B cell (primary cell): Measurements from ENCODE around the gene CPE. TPM values are rescaled to one million over a fixed set of nuclear protein-coding genes. Genes with fewer than 3 reads are reported as not detected.

Experiments
- ATAC-seq: fragments of 200-7000 bp; cut with Tn5 transposase; one replicate; pipeline ENCODE4 v1.10.0; 2021; ENCODE audit warnings: low read depth, mild to moderate bottlenecking, moderate number of reproducible peaks, moderate library complexity
- CTCF ChIA-PET: fragments of 350-600 bp; sonication (Branson Sonifier 250); formaldehyde crosslinking; loops from one replicate; lab custom pipeline; 2021; ENCODE audit warnings: antibody characterized with exemption, inconsistent platforms; lab: Charles Lee
- POLR2A ChIA-PET: fragments of 350-600 bp; sonication (Branson Sonifier 250); formaldehyde crosslinking; loops from one replicate; lab custom pipeline; 2021; ENCODE audit warnings: antibody characterized with exemption; lab: Charles Lee
- DNase-seq: peaks from one replicate; pipeline ENCODE4 v3.0.0; 2013
- H2AFZ ChIP-seq: 2 replicates; pipeline ENCODE4 v1.6.1; 2012; ENCODE audit warnings: mild to moderate bottlenecking, low read depth, low read length; ENCODE audit not compliant: insufficient read depth, poor library complexity, severe bottlenecking
- H3K27ac ChIP-seq, 2 donors: 1 replicate in 1 of 2; 2 replicates in 1 of 2; pipeline ENCODE4 v1.5.1; 2012 to 2013; ENCODE audit warnings: low read length in 2 of 2, mild to moderate bottlenecking in 2 of 2, moderate library complexity in 1 of 2
- H3K27me3 ChIP-seq, 4 experiments: fragments of 200-600 bp in 1 of 4; sonication (generic) in 1 of 4; replicated peaks in 1 of 4; 1 replicate in 2 of 4; 2 replicates in 2 of 4; pipeline versions ENCODE4 v1.6.1 to v1.7.0; 2013 to 2016; ENCODE audit warnings: low read length in 3 of 4, mild to moderate bottlenecking in 2 of 4, mixed read lengths in 1 of 4, moderate library complexity in 1 of 4; ENCODE audit not compliant: insufficient read depth in 4 of 4, control insufficient read depth in 3 of 4; ENCODE audit errors: control extremely low read depth in 1 of 4
- H3K36me3 ChIP-seq, 2 experiments: replicated peaks in 1 of 2; 1 replicate in 1 of 2; 2 replicates in 1 of 2; pipeline versions ENCODE4 v1.6.1 to v1.7.1; 2013; ENCODE audit warnings: low read length in 1 of 2; ENCODE audit not compliant: insufficient read depth in 2 of 2, control insufficient read depth in 1 of 2; ENCODE audit errors: control extremely low read depth in 1 of 2, extremely low read depth in 1 of 2
- H3K4me1 ChIP-seq, 2 donors: fragments of 200-600 bp in 1 of 2; sonication (generic) in 1 of 2; 1 replicate in 1 of 2; 2 replicates in 1 of 2; pipeline versions ENCODE4 v1.5.1 to v1.6.1; 2013 to 2017; ENCODE audit warnings: low read length in 2 of 2; ENCODE audit not compliant: control insufficient read depth in 2 of 2, insufficient read depth in 2 of 2
- H3K4me2 ChIP-seq: replicated peaks from 2 replicates; pipeline ENCODE3; 2012; ENCODE audit warnings: mild to moderate bottlenecking, low read depth, low read length; ENCODE audit not compliant: poor library complexity, severe bottlenecking
- H3K4me3 ChIP-seq, 5 experiments: fragments of 200-600 bp in 1 of 5; sonication (generic) in 1 of 5; 1 replicate in 3 of 5; 2 replicates in 2 of 5; pipeline versions ENCODE4 v1.5.1 to v1.7.0; 2011 to 2016; ENCODE audit warnings: low read length in 4 of 5, mild to moderate bottlenecking in 4 of 5, low read depth in 2 of 5, control low read depth in 1 of 5, moderate library complexity in 1 of 5; ENCODE audit not compliant: insufficient read depth in 1 of 5; ENCODE audit errors: control extremely low read depth in 1 of 5, extremely low read depth in 1 of 5
- H3K79me2 ChIP-seq: fragments of 200-600 bp; sonication (generic); one replicate; pipeline ENCODE4 v1.6.0; 2016; ENCODE audit warnings: low read length; ENCODE audit not compliant: control insufficient read depth, insufficient read depth
- H3K9ac ChIP-seq: fragments of 200-600 bp; sonication (generic); 2 replicates; pipeline ENCODE4 v1.6.1; 2017; ENCODE audit warnings: mild to moderate bottlenecking, low read length, moderate library complexity
- H3K9me3 ChIP-seq, 3 donors: one replicate each; pipeline versions ENCODE4 v1.6.1 to v1.7.1; 2013; ENCODE audit warnings: low read length in 2 of 3; ENCODE audit not compliant: control insufficient read depth in 2 of 3, insufficient read depth in 1 of 3; ENCODE audit errors: control extremely low read depth in 1 of 3
- H4K20me1 ChIP-seq: 2 replicates; pipeline ENCODE4 v1.6.0; 2012; ENCODE audit warnings: mild to moderate bottlenecking, low read length; ENCODE audit not compliant: insufficient read depth, control insufficient read depth, poor library complexity, severe bottlenecking
- H3K27ac Mint-ChIP-seq: one replicate; pipeline ENCODE4 v1.8.0; 2021; ENCODE audit warnings: mixed read lengths
- H3K27me3 Mint-ChIP-seq: one replicate; pipeline ENCODE4 v1.8.0; 2021; ENCODE audit warnings: mixed read lengths
- H3K4me1 Mint-ChIP-seq: one replicate; pipeline ENCODE4 v1.8.0; 2021; ENCODE audit warnings: mixed read lengths
- H3K4me3 Mint-ChIP-seq: one replicate; pipeline ENCODE4 v1.8.0; 2021; ENCODE audit warnings: mixed read lengths
- H3K9me3 Mint-ChIP-seq: one replicate; pipeline ENCODE4 v1.8.0; 2022; ENCODE audit warnings: mixed read lengths; ENCODE audit not compliant: insufficient read depth
- EZH2 ChIP-seq: IDR thresholded peaks from 2 replicates; pipeline ENCODE4 v1.6.1; 2012; ENCODE audit warnings: borderline replicate concordance, low read depth, mild to moderate bottlenecking, moderate library complexity, low read length; ENCODE audit not compliant: insufficient read depth, poor library complexity, severe bottlenecking
- WGBS: methylation state at CpG from one replicate; pipeline ENCODE4 v1.1.5; 2013; ENCODE audit warnings: missing lambda C conversion rate; ENCODE audit not compliant: insufficient coverage; 5-methylcytosine and 5-hydroxymethylcytosine counted together
- intact Hi-C: fragments of 100-400 bp; cut with micrococcal nuclease; formaldehyde crosslinking; loops from one replicate; pipeline ENCODE4 v1.10.0; 2022
- polyA plus RNA-seq: library from polyadenylated mRNA; depleted of rRNA; stranded (reverse); fragments of >200 nt; gene quantifications from 2 replicates; pipeline ENCODE4 v1.2.3, GENCODE V29; 2012
- total RNA-seq, 2 donors: library from RNA; stranded (reverse); fragments of 120-200 nt in 1 of 2; gene quantifications; 1 replicate in 1 of 2; 2 replicates in 1 of 2; pipeline versions ENCODE4 v1.2.3 to v1.2.4, GENCODE V29; 2013 to 2022
- TF ChIP-seq, protein P1 (sequence below): fragments of 200-600 bp; IDR thresholded peaks from one replicate; pipeline ENCODE4 v1.8.0; 2022; ENCODE audit warnings: antibody characterized with exemption, mild to moderate bottlenecking

Gene CPE
- total and polyA plus RNA-seq, 2 donors (not counting 1 experiment from before 2014, with no cell fraction given), result not detected

- H3K4me3 ChIP-seq, result no peak overlapping the region
- H3K4me1 Mint-ChIP-seq, result no peaks in the 10 kb centered on the region
- no peaks in the 10 kb centered on the region for H3K9me3 Mint-ChIP-seq
- H3K27me3 Mint-ChIP-seq, result peaks cover 11% of the 10 kb centered on the region
- H3K27me3 ChIP-seq, result peaks cover 0 to 4% (median 0%) of the 10 kb centered on the region in 4 experiments
- no peak overlapping the region for H3K27ac ChIP-seq
- H3K79me2 ChIP-seq, result no peaks in the 10 kb centered on the region
- H3K4me1 ChIP-seq, result no peaks in the 10 kb centered on the region
- no peak overlapping the region for H3K9ac ChIP-seq
- no peak overlapping the region for H3K4me3 Mint-ChIP-seq
- peaks cover 0 to 4% (median 0%) of the 10 kb centered on the region in 3 donors for H3K9me3 ChIP-seq
- TF ChIP-seq, protein P1, sequence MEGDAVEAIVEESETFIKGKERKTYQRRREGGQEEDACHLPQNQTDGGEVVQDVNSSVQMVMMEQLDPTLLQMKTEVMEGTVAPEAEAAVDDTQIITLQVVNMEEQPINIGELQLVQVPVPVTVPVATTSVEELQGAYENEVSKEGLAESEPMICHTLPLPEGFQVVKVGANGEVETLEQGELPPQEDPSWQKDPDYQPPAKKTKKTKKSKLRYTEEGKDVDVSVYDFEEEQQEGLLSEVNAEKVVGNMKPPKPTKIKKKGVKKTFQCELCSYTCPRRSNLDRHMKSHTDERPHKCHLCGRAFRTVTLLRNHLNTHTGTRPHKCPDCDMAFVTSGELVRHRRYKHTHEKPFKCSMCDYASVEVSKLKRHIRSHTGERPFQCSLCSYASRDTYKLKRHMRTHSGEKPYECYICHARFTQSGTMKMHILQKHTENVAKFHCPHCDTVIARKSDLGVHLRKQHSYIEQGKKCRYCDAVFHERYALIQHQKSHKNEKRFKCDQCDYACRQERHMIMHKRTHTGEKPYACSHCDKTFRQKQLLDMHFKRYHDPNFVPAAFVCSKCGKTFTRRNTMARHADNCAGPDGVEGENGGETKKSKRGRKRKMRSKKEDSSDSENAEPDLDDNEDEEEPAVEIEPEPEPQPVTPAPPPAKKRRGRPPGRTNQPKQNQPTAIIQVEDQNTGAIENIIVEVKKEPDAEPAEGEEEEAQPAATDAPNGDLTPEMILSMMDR, result no peak
- TF ChIP-seq EZH2, result no peak
- intact Hi-C loops, result no loop called here
- H3K36me3 ChIP-seq, result no peaks in the 10 kb centered on the region
- 89% methylated on average over 3 of the region's 5 CpGs for WGBS
- CTCF ChIA-PET, result no interaction called here
- no peak overlapping the region for H3K4me2 ChIP-seq
- POLR2A ChIA-PET, result no interaction called here
- DNase-seq, result no peak
- H4K20me1 ChIP-seq, result no peaks in the 10 kb centered on the region
- no peak overlapping the region for H2AFZ ChIP-seq
- no peak for ATAC-seq
- H3K27ac Mint-ChIP-seq, result no peak overlapping the region
Measured at GRCh38 chr4:165369522-165369921, 9.3 kb upstream of the CPE start.

DNA sequence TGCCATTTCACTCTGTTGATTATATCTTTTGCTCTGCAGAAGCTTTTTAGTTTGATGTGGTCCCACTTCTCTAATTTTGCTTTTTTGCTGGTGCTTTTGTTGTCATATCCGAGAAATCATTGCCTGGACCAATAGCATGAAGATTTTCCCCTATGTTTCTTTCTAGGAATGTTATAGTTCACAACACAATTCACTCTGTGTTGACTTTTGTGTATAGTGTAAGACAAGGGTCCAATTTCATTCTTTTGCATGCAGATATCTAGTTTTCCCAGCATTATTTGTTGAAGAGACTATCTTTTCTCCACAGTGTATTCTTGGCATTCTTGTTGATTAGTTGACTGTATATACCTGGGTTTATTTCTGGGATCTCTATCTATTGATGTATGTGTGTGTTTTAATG, 8.3 kb upstream of the CPE start:
- Histone ChIP-seq H4K20me1 (no peaks in the 10 kb centered on the region), H3K27ac (no peak overlapping the region), H3K4me3 (no peak overlapping the region), H3K9ac (no peak overlapping the region), H3K4me2 (no peak overlapping the region), H3K79me2 (no peaks in the 10 kb centered on the region), H3K36me3 (no peaks in the 10 kb centered on the region), H2AFZ (no peak overlapping the region), H3K27me3 (peaks cover 0 to 6% (median 2%) of the 10 kb centered on the region in 4 experiments), H3K9me3 (peaks cover 0 to 4% (median 0%) of the 10 kb centered on the region in 3 donors), H3K4me1 (no peaks in the 10 kb centered on the region)
- POLR2A ChIA-PET, result no interaction called here
- whole genome bisulfite sequencing, result no CpG with 5 or more reads among the region's 1 CpG
- intact Hi-C loops, result no loop called here
- ATAC-seq, result no peak
- Mint-ChIP-seq H3K9me3 (no peaks in the 10 kb centered on the region), H3K27me3 (peaks cover 20% of the 10 kb centered on the region), H3K27ac (no peak overlapping the region), H3K4me3 (no peak overlapping the region), H3K4me1 (no peaks in the 10 kb centered on the region)
- CTCF ChIA-PET, result no interaction called here
- no peak for DNase-seq
- no peak for TF ChIP-seq EZH2
